Stimulated activated naive CD4-positive, alpha-beta T cell (primary cell): ENCODE measurements around the gene SLC1A5.

Experiments
- DNase-seq, 6 experiments: peaks; one replicate each; lab custom pipeline; 2025; lab: John Stamatoyannopoulos, UW

SLC1A5 gene

DNA sequence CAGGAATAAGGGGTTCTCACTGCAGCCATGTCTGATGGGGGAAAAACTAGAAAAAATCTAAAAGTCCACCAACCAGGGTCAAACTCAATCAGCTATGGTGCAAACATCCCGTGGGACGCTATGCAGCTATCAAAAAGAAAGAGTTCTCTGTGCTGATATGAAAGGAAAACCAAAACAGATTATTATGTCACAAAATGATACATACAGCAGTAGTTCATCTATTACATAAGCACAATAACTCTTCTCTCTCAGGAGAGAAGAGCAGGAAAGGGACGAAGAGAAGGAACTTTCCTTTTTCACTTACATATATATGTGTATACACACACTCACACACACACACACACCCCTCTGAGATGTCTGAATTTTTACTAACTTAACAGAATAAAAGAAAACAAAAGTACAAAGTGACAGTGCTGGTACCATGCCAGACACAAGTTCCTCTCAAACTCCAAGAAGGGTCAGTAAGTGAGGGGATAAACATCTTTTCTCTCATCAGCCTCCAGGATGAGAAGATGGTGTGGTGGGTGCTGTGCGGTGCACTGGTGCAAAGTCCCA is 45.4 kb downstream of the SLC1A5 start:
- DNase-seq, result no peak

DNA sequence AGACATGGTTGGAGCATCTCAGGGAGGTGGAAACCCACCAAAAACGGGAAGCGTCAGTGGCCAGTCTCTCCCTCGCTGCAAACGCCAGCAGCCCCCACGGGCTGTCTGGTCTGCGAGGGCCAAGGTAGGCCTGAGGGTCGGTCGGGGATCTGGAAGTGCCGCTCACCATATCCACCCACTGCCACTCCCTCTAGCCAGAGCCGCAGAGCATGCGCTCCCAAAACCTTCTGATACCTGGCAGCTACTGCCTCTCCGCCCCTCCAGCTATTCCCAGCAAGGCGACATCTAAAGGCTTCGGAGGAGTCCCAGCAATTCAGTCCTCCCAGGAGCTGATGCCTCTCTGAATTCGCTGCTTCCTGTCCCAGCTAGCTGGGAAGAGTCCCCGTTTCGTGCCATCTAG is 46.9 kb downstream of the SLC1A5 start:
- no peak for DNase-seq

DNA sequence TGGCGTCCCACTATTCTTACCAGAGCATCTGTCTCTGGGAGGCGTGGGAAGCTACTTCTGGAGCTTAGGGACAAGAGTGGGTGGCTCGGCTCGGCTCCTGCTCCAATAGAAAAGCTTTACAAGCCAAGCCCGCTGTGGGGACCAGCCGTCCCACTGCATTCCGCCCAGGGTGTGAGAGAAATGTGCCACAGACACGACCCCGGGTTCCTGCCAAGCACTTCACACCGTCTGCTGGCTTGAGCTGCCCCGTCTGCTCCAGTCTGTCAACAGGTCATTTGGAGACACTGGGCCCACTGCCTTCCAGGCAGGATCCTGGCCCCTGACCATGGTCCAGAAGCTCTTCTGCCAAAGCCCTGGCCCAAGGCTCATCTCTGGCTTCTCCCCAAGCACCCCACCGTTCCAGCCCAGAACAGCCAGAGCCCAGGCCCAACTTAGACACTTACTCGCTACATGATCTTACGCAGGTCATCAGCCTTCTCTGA is 49.1 kb downstream of the SLC1A5 start:
- no peak for DNase-seq

DNA sequence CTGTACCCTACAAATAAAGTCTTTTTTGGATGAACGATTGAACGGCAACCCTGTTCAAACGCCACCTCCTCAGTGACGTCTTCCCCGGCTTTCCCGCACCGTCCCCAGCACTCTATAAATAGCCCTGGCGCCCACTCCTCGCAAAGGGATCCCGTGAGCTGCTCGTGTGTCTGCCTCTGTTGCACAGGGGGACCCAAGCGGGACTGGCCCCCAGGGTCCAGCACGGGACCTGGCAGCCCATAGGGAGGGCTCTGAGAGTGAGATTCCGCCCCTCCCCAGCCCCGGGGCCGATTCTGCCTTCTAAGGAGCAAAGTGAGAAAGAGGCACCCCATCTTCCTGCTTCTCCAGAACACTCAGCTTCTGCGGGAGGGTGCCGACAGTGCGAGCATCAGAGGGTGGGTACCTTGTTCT is 50.6 kb downstream of the SLC1A5 start:
- no peak for DNase-seq

DNA sequence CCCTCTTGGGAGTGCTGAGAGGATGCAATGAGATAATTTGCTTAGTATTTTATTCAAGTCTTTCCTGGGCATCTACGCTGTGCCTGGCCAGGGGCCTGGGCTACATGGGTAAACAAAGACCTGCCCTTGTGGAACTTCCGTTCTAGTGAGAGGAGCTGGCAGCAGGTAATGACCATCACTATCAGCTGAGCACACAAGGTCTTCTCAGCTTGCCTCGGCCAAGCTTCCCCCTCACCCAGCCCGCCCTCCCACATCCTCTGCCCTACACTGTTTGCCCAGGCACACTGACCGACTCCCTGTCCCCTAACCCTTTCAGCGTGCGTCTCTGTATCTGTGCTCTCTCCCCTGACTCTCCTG is 51.1 kb downstream of the SLC1A5 start:
- DNase-seq, result no peak

DNA sequence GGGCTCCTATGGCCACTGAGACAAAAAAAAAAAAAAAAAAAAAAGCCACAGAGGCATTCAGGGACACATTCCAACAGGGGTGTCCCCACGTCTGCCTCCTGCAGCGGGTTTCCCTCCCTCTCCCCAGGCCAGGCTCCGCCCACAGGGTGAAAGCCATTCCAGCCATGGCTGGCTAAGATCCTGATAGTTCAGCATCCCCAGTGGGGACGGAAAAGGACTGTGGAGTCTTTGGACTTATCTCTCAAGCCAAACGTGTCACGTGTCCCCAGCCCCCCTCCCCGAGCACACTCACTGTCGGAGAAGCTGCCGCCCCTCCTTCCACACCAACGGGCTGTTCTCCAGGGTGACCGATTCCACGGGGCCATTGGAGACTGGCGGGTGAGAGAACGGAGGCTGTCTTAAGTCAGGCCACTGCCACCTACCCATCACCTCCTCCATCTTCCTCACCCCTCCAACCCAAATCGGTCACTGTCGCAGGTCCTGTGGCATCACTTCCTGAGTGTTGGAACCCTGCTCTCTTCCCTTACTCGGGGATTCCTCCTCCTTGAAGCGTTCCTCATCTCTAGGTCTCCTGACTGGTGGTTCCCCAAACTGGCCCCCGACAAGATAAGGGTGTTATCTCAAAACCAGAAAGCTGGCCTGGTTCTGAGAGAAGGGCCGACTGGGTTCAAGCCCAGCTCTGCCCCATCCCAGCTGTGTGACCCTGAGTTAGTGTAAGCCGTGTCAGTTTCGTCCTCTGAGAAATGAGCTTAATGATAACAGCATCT is 51.7 kb downstream of the SLC1A5 start:
- no peak for DNase-seq

DNA sequence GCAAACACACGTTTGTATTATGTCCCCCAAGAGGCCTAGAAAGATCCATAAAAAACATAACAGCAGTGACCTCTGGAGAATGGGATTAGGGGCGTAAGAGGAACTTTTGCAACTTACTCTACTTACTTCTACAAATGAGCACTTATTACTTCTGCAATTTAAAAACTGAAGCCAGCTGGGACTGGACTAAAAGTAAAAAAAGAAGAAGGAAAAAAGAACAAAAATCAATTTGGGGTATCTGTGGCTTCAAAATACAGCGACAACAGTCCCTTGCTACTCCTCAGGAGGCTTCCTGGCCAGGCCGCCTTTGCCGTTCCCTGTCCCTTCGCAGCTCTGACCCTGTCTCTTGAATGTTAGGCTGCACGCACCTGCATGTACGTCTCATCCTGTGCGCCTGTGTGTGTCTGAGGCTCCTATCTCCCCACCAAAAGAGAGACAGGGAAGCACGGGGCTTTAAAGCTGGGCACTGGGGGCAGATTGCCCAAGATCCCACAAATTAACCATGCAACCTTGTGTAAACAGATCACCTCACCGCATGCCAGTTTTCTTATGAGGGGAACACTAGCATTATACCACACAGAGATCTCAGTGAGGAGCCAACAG is 54.6 kb downstream of the SLC1A5 start:
- DNase-seq, result no peak

DNA sequence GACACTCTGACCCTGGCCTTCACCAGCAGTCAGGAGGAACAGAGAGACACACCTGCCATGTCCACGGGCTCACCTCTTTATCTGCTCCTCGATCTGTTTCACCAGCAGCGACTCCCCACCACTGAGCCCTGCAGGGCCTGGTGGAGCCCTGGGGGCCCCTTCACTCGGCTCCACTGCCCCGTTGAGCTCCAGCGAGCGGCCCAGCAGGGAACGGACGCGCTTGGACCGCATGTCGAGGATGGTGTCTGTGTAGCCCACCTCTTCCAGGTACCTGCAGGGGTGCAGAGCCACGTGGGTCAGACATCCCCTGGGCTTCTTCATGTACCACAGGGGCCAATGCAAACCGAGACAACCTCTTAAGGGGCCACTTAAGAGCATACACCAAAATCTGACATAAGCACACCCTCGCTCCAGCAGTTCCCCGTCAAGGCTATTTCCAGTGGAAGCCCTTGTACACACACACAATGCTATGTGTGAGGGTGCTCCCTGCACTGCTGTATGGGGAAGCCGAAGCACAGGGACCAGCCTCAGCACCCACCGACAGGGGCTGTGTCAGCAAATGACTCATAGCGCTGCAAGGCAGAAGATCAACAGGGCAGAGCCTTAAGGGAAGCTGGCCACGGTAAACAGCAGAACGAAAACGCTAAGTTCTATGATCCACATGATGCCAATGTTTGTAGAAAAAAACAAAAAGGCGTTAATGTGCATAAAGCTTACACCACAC is 55.3 kb downstream of the SLC1A5 start:
- DNase-seq, result no peak

DNA sequence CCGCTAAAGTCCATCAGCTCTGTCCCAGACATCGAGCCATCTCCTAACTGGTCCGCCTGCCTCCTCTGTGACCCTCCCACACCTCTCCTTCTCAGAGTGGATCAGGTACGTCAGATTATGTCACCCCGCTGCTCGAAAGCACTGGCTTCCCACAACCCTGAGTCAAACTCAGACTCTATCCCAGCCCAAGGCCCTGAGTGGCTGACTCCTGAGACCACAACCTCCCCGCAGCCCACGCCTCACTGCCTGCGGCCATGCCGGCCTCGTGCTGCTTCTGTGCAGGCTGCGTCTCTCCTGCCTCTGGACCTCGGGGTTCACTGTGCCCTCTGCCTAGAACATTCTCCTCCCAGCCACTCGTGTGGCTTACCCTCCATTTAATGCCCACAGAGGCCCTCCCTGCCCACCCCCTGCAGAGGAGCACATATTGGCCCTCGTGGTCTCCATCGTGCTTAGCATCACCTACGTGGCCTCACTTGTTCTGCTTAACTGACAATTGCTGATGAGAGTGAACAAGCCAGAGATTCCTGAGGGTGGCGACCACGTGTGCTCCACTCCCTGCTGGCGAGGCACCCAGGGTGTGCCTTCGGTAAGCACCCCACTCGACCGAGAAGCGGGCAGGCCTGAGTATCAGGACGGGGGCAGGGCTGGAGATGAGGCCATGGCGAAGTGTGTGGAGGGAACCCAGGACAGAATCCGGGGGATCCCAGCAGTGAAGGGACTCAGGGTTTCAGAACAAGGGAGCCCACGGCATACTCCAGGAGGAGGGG is 56.0 kb downstream of the SLC1A5 start:
- no peak for DNase-seq

DNA sequence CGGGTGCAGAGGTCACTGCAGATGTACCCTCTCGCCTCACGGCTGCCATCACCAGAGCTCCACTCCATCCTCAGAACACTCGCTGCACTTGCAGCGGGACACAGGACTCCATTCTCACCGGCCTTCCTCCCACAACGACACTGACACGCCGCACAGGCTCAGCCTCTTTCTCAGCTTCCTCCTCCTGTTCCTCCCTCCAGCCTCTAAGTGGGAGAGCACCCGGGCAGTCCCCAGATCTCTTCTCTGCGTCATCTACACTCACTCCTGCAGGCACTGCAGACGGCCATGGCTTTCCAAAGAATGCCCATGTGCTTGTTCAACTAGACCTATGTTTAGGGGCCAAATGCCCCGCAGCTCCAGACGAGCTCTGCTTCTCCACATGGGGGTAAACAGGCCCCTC is 56.8 kb downstream of the SLC1A5 start:
- DNase-seq, result no peak

DNA sequence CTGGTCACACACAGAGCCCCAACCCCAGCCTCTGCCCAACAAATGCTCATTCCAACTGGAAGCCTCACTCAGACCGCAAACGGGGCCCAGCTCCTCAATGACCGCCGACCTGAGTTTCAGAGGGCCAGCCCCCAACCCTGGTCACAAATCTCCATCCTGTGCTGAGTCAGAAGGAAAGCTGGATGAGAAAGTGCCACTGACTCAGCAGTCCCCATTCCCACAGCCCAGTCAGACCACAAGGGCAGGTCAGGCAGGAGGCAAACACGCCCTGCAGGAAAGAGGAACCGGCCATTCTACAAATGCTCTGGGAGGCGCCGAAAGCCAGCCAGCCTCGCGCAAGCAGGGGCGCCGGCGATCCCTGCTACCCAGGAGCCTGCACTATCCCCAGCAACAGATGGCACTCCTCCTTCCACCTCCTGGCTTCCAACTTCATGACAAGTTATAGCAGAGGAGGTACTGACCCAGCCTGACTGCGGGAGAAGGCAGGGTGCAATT is 57.3 kb downstream of the SLC1A5 start:
- DNase-seq, result no peak

DNA sequence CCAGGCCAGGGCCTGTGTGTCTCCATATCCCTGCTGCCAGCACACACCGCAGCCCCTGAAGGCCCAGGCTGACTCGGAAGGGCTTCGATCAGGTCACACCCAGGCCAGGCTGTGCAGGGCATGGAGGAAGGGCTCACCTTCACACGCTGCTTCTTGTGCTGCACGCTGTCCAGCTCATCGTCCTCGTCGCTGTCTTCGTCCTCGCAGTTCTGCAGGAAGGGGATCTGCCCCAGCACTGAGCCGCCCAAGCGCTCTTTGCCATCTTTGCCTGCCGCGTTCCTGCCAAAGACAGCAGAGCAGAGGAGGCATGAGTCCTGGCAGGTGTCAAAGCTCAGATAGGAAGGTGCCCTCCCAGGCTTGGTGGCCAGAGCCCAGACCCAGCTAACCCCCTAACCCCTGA is 57.8 kb downstream of the SLC1A5 start:
- no peak for DNase-seq

DNA sequence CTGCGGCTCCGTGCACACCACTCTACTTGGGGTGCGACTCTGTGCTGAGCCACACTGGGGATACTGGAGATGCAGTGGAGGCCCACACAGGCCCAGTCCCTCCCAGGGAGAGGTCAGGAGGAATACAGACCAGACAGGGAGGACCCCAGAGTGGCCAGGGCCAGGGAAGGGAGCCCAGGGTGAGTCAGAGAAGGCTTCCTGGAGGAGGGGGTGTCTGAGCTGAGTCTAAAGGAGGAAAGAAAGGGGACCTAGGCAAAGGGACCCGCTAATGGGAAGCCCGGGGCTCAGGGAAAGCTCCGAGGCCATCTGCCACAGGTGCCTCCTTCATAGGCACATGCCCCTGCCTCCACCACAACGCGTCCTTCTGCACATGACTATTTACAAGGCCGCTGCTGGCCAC is 58.2 kb downstream of the SLC1A5 start:
- DNase-seq, result no peak

DNA sequence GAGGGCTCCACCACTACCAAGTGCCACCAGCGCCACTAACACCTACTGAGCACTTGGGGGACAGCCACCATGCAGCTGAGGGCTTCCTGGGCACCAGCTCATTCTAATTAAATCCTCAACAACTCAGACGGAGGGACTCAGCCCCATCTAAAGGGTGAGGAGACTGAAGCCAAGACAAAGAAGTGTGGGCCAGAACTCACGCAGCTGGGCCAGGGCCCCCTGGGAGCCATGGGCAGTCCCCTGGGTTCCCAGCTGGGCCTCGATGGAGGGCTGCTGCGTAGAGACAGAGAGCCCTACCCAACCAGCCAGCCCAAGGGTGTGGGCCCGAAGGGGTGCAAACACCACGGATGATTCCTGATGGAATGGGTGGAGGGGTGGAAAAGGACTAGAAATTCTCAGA is 58.7 kb downstream of the SLC1A5 start:
- DNase-seq, result no peak

DNA sequence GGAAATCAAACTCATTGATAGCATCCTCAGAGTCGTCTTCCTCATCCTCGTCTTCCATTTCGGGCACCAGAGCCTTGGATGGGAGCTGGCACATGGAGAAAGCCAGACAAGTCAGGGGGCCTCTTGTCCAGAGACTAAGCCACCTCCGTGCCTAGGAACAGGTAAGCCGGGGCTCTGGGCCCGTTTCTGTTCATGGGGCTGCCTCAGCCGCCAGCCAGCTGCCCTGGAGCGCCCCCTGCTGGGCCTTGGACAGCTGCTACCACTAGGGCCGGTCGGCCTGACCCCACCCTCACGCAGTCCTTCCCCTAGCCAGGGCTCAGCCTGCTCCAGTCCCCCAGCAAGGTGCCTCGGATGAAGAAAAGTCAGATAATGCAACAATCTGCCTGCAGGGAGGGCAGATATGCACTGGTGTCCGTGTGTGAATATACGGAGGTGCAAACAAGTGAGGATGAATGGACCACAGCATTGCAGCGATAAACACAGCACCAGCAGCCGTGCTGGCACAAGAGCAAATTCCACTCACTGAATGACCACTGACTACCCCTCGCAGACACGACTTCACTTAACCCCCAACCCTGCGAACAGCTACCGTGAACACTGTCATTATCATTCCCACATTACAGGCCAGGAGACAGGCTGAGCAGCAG is 59.6 kb downstream of the SLC1A5 start:
- peak; percentile 50 to 88 (median 78) for DNase-seq

DNA sequence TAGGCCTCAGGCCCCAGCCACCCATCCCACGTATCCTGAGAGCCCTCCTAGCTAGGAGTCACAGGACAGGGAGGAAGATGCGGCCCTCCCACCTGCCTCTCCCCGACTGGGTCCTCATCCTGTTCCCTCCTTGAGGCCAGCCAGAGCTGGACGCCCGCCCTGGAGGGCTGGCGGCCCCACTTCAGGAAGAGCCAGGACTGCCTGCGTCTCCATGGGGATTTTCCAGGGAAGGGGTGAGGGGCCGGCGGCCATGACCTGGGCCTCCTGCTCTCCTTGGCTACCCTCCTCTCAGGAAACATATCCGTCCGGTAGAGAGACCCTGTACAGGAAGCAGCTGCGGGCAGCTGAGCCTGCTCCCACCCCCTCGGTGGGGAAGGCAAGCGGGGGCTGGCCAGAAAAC is 60.2 kb downstream of the SLC1A5 start:
- no peak for DNase-seq

DNA sequence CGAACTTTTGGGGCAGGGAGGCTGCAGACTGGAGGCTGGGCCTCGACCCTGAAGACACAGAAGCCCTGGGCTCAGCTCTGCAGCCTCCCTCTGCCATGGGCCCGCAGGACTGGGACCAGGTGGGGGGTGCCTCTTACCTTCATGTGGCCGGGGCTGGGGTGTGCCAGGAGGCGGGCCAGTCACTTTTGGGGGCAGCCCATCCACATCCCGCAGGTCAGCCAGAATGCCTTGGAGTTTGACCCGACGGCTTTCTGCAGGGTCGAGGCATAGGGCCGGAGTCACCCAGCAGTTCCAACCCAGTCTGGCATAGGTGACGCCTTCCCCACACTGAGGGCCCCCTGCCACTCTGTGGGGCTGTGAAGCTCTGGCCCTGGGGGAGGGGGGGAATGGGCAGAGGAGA is 60.6 kb downstream of the SLC1A5 start:
- no peak for DNase-seq

DNA sequence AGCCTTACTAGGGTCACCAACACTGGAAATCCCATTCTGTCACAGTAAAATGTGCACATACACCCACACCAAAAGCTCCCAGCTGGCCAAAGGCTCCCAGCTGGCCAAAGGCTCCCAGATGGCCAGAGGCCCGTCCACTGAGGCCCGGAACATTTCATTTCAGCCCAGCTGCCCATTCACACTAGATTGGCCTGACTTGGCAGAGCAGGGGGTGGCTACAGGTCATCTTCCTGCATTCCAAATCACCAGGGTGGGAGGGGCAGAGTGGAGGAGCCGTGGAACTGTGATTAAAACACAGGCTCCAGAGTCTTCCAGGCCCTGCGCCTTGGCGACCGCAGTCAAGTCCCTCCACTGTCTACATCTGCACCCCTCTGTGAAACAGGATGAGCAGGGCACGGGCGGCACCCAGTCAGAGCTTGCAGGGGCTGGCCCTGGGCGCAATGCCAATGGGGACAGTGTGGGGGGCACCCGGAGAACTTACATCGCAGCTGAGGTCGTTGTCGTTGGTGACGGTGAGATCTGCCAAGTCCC is 61.4 kb downstream of the SLC1A5 start:
- no peak for DNase-seq

DNA sequence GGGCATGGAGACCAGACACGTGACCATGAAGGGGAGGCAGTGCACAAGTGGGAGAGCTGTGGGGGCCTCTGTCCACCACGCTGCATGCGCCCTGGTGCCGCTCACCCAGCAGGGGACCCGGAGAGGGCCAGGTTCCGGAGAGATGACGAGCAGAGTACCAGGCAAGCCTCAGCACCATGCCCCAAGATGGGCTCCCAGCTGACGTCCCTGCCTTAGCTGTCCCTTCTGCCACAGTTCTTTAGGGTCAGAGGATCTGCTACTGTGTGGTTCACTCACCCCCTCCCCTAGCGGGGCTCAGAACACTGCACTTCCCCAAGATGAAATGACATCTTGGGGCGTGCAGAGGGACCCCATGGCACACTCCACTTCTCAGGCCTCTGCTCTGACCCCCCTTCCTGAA is 61.8 kb downstream of the SLC1A5 start:
- no peak for DNase-seq

DNA sequence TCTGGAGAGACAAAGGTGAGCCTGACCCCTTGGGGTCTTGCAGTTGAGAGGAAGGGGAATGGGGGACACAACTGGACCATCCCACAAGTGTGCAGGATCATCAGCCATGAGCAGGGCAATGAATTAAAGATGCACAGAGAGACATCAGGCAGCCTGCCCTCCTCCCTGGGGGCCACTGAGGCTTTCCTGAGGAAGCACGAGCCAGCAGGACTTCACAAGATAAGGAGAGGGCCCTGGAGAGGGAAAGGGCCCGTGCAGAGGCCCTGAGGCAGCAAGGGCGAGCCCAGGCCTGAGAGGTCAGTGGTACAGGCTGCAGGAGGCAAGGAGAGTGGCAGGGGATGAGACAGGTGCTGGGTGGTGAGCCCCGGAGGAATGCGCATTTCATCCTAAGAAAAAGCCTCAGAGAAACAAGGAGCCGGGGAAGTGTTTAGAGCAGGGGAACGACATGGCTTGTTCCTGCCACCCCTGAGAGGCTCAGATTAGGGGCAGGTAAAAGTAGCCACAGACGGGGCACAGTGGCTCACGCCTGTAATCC is 62.5 kb downstream of the SLC1A5 start:
- DNase-seq, result no peak
